Middle frontal gyrus (tissue), 1 donor: Measurements from ENCODE around the gene AASDH.
A peak's percentile ranks its signal among the peaks of the same experiment; 100 is the strongest.

Experiments used
- DNase-seq: peaks from one replicate; pipeline ENCODE4 v3.0.0-alpha.2; 2015; ENCODE audit warnings: low spot score; ENCODE audit errors: extremely low spot score

The AASDH gene

DNA sequence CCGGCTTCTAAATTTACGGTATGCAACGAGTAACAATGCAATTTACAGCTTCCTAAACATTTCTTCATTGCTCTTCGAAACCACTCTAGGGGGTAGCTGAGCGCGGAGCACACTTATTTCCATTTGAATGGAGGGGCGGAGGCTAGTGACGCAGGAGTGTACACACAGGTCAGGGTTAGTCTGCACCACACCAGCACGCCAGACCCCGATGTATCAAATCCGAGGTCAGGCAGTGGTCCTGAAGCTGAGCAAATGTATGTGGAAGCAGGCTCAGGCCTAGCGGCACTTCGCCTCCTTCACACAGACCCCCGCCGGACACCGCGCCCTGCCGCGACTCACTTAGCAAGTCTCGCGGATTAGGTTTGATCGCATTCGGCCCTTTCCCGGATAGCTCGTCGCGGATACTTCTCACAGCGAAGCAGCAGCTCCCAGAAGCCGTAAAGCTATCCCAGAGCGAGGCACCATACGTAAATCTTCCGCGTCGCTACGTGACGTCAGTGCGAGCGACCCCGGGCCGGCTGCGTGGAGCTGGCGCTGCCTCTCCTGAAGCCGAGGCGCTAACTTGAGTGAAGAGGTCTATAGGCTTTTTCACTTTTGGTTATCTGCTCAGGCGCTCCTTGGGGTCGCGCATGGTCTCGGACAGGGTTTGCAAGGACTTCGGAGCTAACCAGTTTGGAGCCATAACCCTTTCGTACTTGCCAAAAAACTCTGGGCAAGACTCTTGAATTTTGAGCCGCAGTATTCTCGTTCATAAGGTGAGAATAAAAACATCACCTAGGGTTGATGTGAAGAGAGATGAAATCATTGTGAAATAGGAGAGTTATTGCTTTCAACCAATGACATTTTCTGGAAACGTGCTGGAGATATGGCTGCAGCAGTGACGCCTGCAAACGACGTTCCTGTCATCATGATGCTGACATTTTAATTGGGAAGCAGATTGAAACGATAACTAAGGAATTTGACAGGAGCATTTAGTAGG lies at the start of gene AASDH:
Gene AASDH, minus strand, starts transcription at position 469 of the 979 bp plus-strand sequence. CDS start 3,192 bp downstream, outside the sequence.
- peak; percentile 88 for DNase-seq

GRCh38 chr4:56435140-56435926 lies 48.0 kb upstream of the AASDH start, which contains the start of gene PPAT:
PPAT (minus strand) TSS chr4:56435615; CDS start chr4:56435477, 138 bp downstream.
- peak; percentile 96 for DNase-seq

DNA sequence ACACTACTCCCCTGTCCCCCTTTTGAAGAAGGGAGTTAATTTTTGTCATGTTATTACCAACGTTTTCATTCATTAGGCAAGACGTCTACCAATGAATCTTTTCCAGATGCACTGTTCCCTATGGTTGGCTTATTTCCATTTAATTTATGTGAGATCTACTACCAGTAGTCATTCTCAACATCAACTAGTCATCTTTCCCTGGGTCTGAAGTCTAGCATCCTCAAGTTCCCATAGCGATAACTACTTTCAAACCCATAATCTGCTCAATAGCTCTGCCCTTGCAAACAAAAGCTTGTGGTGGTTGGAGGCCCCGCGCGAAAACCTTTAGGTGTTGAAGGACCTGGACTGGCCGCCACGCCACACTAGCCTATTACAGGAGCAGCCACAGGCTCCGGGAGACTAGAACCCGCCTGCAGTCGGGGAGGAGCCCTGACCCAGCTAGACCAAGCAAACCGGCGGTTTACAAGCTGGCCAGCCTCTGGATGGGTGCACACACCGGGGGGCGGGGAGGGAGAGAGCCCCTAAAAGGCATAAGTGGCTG lies 47.4 kb upstream of the AASDH start:
- DNase-seq, result no peak

DNA sequence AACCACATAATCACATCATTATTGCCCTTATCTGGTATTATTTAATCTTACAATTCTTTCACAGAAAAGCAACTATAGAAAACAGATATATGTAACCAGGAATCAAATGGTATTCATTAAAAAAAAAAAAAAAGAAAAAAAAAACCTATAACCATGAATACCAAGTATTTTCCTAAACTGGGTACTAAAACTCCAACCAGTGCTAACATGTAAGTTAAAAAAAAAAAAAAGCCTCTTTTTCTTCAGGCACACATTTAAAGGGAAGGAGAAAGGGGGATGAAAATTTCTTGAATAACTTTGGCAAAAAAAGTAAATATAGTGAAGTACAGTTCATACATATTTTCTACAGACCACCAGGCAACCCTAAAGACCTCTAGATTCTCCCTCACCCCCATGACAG lies 46.0 kb upstream of the AASDH start:
- DNase-seq, result no peak

DNA sequence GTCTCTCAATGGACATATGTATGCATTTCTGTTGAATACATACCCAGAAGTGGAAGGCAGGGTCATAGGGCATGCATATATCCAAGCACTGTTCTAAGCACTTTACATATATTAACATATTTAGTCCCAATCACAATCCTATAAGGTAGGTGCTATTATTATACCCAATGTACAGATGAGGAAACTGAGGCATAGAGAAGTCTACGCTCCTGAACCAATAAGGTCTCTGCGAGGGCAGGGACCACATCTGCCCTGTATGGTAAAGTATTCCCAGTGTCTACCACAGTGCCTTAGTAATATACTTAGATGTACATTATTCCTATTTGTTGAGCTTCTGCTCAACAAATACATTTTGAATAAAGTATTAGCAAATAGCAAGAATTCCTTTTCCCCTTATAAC lies 42.9 kb upstream of the AASDH start:
- DNase-seq, result no peak

- DNase-seq, result no peak
Measured at GRCh38 chr4:56427179-56427578, 39.9 kb upstream of the AASDH start.

GRCh38 chr4:56426273-56426672 lies 39.0 kb upstream of the AASDH start:
- no peak for DNase-seq

DNA sequence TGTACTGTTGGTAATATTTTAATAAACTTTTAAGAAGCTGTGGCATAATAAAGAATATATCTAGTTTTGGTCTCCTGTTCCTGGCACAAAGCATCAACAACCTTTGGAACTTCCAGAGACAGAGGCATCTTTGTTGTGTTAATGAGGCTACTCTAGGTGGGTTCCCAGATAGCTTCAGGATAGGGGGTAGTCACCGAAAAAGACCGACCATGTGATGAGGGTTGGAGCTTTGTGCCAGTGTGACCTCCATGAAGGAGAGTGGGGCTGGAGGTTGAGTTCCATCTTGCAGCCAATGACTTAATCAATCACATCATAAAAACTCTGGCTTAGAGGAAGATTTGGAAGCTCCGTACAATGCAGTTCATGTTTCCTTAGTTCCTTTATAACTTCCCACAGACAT lies 38.2 kb upstream of the AASDH start:
- DNase-seq, result no peak

GRCh38 chr4:56424697-56425514 lies 37.6 kb upstream of the AASDH start:
- DNase-seq, result no peak

- DNase-seq, result no peak
Measured at GRCh38 chr4:56424176-56424575, 36.9 kb upstream of the AASDH start.

DNA sequence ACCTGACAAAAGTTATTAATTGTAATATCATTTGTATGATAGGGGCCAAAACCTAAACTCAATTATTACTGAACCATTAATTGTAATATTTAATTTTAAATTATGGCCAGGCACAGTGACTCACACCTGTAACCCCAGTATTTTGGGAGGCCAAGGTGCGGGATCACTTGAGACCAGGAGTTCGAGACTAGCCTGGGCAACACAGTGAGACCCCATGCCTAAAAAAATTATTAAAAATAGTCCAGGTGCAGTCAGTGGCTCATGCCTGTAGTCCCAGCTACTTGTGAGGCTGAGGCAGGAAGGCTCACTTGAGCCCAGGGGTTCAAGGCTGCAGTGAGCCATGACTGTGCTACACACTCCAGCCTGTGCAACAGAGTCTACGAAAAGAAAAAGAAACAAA lies 30.1 kb upstream of the AASDH start:
- no peak for DNase-seq

- DNase-seq, result no peak
Measured at GRCh38 chr4:56416349-56416748, 29.1 kb upstream of the AASDH start.

DNA sequence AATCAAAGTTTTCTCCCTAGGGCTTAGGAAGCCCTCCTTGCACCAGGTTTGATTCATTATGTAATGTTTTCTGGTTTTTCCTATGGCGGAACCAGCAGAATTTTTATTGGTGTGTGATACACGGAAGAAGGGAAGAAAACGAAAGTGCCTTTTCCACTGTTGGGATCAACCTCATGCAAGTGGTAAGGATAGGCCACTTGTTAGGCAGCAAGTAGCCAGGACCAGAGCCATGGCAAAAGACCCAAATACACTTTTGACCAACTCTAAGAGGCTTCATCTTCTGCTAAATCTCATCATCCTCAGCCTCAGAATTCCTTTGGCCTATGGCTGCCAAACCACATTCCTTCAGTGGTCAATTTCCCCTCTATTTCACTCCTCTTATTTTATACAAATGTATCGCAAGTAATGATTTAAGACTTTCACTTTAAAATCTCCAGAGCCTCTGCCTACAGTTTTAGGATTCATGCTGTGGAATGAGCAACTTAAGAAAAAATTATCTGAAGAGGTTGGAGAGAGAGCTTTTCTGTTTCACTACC lies 26.9 kb upstream of the AASDH start:
- no peak for DNase-seq

GRCh38 chr4:56410247-56411062 lies 23.2 kb upstream of the AASDH start:
- DNase-seq, result peak; percentile 78

GRCh38 chr4:56409511-56410090 lies 22.3 kb upstream of the AASDH start:
- no peak for DNase-seq

DNA sequence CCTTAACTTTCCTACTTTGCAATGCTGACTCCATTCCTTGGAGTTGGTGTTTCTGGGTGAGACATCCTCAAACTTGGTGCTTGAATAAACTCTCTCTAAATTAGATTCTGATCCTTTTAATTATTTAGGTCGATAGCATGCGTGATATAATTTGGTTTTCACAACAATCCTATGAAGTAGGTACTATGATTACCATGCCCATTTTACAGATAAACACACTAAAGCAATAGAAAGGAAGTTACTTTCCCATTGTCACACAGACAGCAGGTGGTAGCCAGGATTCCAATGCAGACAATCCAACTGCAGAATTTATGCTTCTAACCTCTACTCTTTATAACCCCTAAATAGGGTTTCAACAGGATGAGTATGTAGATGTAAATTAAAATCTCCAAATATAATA lies 21.7 kb upstream of the AASDH start:
- DNase-seq, result no peak

GRCh38 chr4:56406151-56406550 lies 18.9 kb upstream of the AASDH start:
- DNase-seq, result no peak

DNA sequence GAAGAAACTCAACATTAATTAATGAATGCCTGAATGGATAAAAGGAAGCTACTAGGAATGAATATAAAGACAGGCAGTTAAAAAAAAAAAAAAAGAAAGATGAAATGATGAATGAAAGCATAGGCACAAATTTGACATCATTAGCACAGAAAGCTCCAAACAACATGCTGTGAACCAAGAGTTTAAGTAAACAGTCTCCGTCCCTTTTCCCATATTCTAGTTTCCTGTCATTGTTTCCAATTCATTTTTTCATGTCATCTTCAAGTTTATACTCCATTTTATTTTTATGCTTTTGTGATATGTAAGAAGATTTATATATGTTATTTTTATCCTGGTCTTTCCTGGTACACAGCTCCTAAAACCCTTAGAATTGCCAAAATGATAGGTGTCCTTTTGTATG lies 17.7 kb upstream of the AASDH start:
- DNase-seq, result no peak

DNA sequence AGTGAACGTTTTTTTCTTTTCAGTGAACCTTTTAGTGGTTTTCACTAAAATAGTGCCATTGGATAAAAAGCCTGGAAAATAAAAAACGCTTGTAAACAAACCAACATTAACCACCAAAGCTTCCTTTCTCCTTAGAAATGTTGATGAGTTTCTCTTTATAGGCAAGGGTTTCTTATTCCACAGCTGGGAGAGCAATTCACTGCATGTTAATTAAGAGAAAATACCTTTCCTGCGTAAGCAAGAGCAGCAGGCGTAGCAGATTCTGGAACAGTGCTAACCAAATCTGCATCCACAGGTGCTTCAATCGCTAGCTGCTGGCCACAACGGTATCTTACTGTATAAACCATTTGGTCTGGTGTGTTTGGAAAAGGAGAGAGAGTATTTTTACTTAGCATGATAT lies 13.3 kb upstream of the AASDH start:
- no peak for DNase-seq

- no peak for DNase-seq
Measured at GRCh38 chr4:56391270-56391669, 4.0 kb upstream of the AASDH start.
